GM12878 (cell line): Measurements from ENCODE around the gene PPP1R7. TPM values are rescaled to one million over a fixed set of nuclear protein-coding genes. Genes with fewer than 3 reads are reported as not detected.

Source experiments
- ATAC-seq: fragments of 200-7000 bp; cut with Tn5 transposase; 3 replicates; pipeline ENCODE4 v1.9.1; 2020; ENCODE audit warnings: mild to moderate bottlenecking, moderate library complexity
- BruUV-seq: library from RNA; stranded (reverse); fragments of 400-500 nt; replicated peaks from 2 replicates; lab custom pipeline; 2021; lab: Mats Ljungman, UMichigan
- CTCF ChIA-PET: fragments of 300-600 bp; sonication (Branson Sonifier 250); formaldehyde crosslinking; extraction: SDS; loops from one replicate; lab custom pipeline; 2021; ENCODE audit warnings: inconsistent platforms; lab: Yijun Ruan, JAX
- POLR2A ChIA-PET: fragments of 350-600 bp; formaldehyde crosslinking; extraction: SDS; loops from one replicate; lab custom pipeline; 2021; ENCODE audit warnings: inconsistent platforms; lab: Charles Lee
- RAD21 ChIA-PET: fragments of 300-600 bp; sonication (Branson Sonifier 250); formaldehyde crosslinking; loops from one replicate; lab custom pipeline; 2023; ENCODE audit warnings: antibody characterized with exemption; ENCODE audit not compliant: unreplicated experiment; lab: Charles Lee
- SMC1A ChIA-PET: fragments of 300-600 bp; sonication (Branson Sonifier 250); formaldehyde crosslinking; loops from one replicate; lab custom pipeline; 2023; ENCODE audit not compliant: unreplicated experiment, uncharacterized antibody; lab: Charles Lee
- DNase-seq: peaks from one replicate; pipeline ENCODE4 v3.0.0-alpha.2; 2011; ENCODE audit warnings: low read depth, low spot score
- FAIRE-seq: peaks from 3 replicates; lab custom pipeline; 2011; peaks lifted over from hg19 to GRCh38; lab: Jason Lieb, UNC
- H2AFZ ChIP-seq: 2 replicates; pipeline ENCODE4 v1.6.0; 2011; ENCODE audit warnings: low read depth, low read length, control low read depth; ENCODE audit not compliant: control insufficient read depth
- H3K27ac ChIP-seq: 2 replicates; pipeline ENCODE4 v1.5.1; 2011; ENCODE audit warnings: control low read depth; ENCODE audit not compliant: control insufficient read depth, insufficient read depth
- H3K27me3 ChIP-seq, 2 experiments: replicated peaks in 1 of 2; 2 replicates each; pipeline versions ENCODE4 v1.6.0 to v1.6.1; 2011; ENCODE audit warnings: low read length in 1 of 2; ENCODE audit not compliant: control insufficient read depth in 2 of 2, insufficient read depth in 2 of 2
- H3K36me3 ChIP-seq, 2 experiments: 2 replicates each; pipeline ENCODE4 v1.5.1; 2011; ENCODE audit warnings: low read length in 1 of 2; ENCODE audit not compliant: control insufficient read depth in 2 of 2, insufficient read depth in 2 of 2
- H3K4me1 ChIP-seq: 2 replicates; pipeline ENCODE4 v1.6.1; 2011; ENCODE audit warnings: mild to moderate bottlenecking, low read length, moderate library complexity, mixed read lengths; ENCODE audit not compliant: control insufficient read depth, insufficient read depth
- H3K4me2 ChIP-seq: 2 replicates; pipeline ENCODE4 v1.6.0; 2011; ENCODE audit warnings: control low read depth; ENCODE audit not compliant: control insufficient read depth, insufficient read depth
- H3K4me3 ChIP-seq: fragments of 200-600 bp; sonication (generic); 2 replicates; pipeline ENCODE4 v1.5.1; 2016
- H3K79me2 ChIP-seq: 2 replicates; pipeline ENCODE4 v1.6.0; 2011; ENCODE audit warnings: low read length; ENCODE audit not compliant: control insufficient read depth, insufficient read depth
- H3K9ac ChIP-seq: 2 replicates; pipeline ENCODE4 v1.8.0; 2011; ENCODE audit warnings: low read length, control low read depth, mixed read lengths; ENCODE audit not compliant: control insufficient read depth, insufficient read depth
- H3K9me3 ChIP-seq: replicated peaks from 3 replicates; pipeline ENCODE4 v1.5.1; 2011; ENCODE audit warnings: mild to moderate bottlenecking, low read length; ENCODE audit not compliant: control insufficient read depth, insufficient read depth
- H4K20me1 ChIP-seq: 2 replicates; pipeline ENCODE4 v1.6.0; 2011; ENCODE audit not compliant: control insufficient read depth, insufficient read depth
- HDGF ChIP-seq: fragments of 450-650 bp; IDR thresholded peaks from 2 replicates; pipeline ENCODE4 v1.6.1; 2016; ENCODE audit warnings: antibody characterized with exemption
- MLLT1 ChIP-seq: fragments of 450-650 bp; IDR thresholded peaks from 2 replicates; pipeline ENCODE4 v1.6.1; 2016; ENCODE audit warnings: mild to moderate bottlenecking
- SREBF1 ChIP-seq: IDR thresholded peaks from 2 replicates; pipeline ENCODE4 v1.6.1; 2012; ENCODE audit warnings: mild to moderate bottlenecking, low read length
- WGBS: methylation state at CpG from one replicate; pipeline ENCODE4 v1.1.6; 2016; ENCODE audit warnings: low lambda C conversion rate; ENCODE audit not compliant: insufficient replicate concordance, insufficient coverage; ENCODE audit errors: missing lambda C conversion rate; 5-methylcytosine and 5-hydroxymethylcytosine counted together
- in situ Hi-C: fragments of 300-500 bp; cut with MboI; formaldehyde crosslinking; loops from 9 replicates; pipeline ENCODE4 v1.14.3; 2018; ENCODE audit warnings: mixed read lengths
- intact Hi-C: fragments of 100-400 bp; cut with micrococcal nuclease; formaldehyde crosslinking; loops from one replicate; pipeline ENCODE4 v1.14.2; 2022; ENCODE audit not compliant: unreplicated experiment
- polyA plus RNA-seq, 11 experiments: library from polyadenylated mRNA; depleted of rRNA in 4 of 11; unstranded in 6 of 11; stranded (reverse) in 5 of 11; fragments of >200 nt; fragmentation: Nextera tagmentation in 4 of 11; fragmentation: Illumina TruSeq in 1 of 11; extraction: Ambion mirVana in 4 of 11; extraction: Trizol in 1 of 11; gene quantifications; 1 replicate in 1 of 11; 2 replicates in 10 of 11; pipeline versions ENCODE4 v1.2.1 to v1.2.3, GENCODE V29; 2011 to 2016; ENCODE audit warnings: inconsistent platforms in 2 of 11, missing spikeins in 2 of 11, low read depth in 1 of 11
- total RNA-seq, 4 experiments: library from RNA; depleted of rRNA in 3 of 4; stranded (reverse); fragments of >200 nt in 3 of 4; fragmentation: Illumina TruSeq in 1 of 4; extraction: Trizol in 1 of 4; gene quantifications; 2 replicates each; pipeline versions ENCODE4 v1.2.1 to v1.2.3, GENCODE V29; 2013 to 2021

The PPP1R7 gene
- total and polyA plus RNA-seq, 10 of the 15 experiments (the other 5 are each of a cell fraction or from before 2014, with no cell fraction given) = 78.5 to 174 (median 93.7) TPM

DNA sequence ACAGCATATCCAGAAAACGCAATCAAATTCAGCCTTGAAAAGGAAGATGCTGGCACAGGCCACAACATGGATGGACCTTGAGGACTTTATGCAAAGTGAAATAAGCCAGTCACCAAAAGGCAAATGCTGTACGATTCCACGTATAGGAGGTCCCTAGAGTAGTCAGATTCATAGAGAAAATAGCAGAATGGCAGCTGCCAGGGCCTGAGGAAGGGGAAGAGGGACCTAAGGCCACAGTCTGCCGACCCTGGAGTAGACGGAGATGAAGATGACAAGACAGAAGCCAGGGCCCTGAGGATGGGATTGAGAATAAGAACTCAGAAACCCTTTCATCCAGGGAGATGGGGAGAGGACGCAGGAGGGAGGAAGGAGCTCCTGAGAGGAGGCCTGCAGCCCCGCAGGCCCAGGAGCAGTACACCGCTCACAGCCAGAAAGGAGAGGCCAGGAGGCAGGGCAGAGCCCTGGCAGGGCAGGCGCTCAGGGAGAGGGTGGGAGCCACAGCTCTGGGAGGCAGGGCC is 40.1 kb upstream of the PPP1R7 start:
- H3K4me3 ChIP-seq = peak overlapping the region; percentile 11
- H3K4me1 ChIP-seq = peaks cover 33% of the 10 kb centered on the region
- H3K9me3 ChIP-seq = no peaks in the 10 kb centered on the region
- DNase-seq (no peak), ATAC-seq (no peak; the same call in 2 of the 3 replicates), FAIRE-seq (peak; percentile 84)
- peak overlapping the region; percentile 82 for H3K27ac ChIP-seq
- peak overlapping the region; percentile 56 for H3K9ac ChIP-seq
- BruUV-seq = no TSS peak
- H2AFZ ChIP-seq = peak overlapping the region; percentile 69
- peak overlapping the region; percentile 90 for H3K4me2 ChIP-seq
- no peaks in the 10 kb centered on the region for H3K27me3 ChIP-seq
- in situ Hi-C loops = no loop called here
- POLR2A ChIA-PET = interaction anchor here (0.8 to 5.2 kb wide), 7 partner anchors 8 to 23 kb away, joined by 3 to 54 read pairs (median 4); partner anchors contain the start of gene MTERF4
- H3K36me3 ChIP-seq = peaks cover 6 to 12% of the 10 kb centered on the region in 2 experiments; a peak in 3 of 4 replicates
- CTCF ChIA-PET = interaction anchor here (0.6 to 2.0 kb wide), 7 partner anchors 10 to 488 kb away, joined by 3 to 10 read pairs (median 5); partner anchors contain the start of genes PASK and PPP1R7
- H4K20me1 ChIP-seq = no peaks in the 10 kb centered on the region
- peaks cover 30% of the 10 kb centered on the region for H3K79me2 ChIP-seq
- 4% methylated on average over 9 of the region's 9 CpGs for WGBS
- SMC1A ChIA-PET = interaction anchor here (0.6 to 6.5 kb wide), 11 partner anchors 8 to 731 kb away, joined by 3 to 53 read pairs (median 5); partner anchors contain the start of genes MTERF4, PASK and PPP1R7
- RAD21 ChIA-PET = interaction anchor here (0.8 to 4.9 kb wide), 10 partner anchors 8 to 41 kb away, joined by 3 to 43 read pairs (median 3); partner anchors contain the start of genes MTERF4, PASK and PPP1R7
- peak; percentile 97 for TF ChIP-seq MLLT1
- TF ChIP-seq HDGF = 0 out of 2 replicates have a peak, but pooled peaks have one; percentile 10
- TF ChIP-seq SREBF1 = no peak
- intact Hi-C loops = loop anchor here (1.0 kb wide), 1 partner anchor 17 kb away; no protein-coding TSS in a partner anchor
